HT1080 (cell line): ENCODE results near the gene PPIG. TPM values are rescaled to one million over a fixed set of nuclear protein-coding genes. Genes with fewer than 3 reads are reported as not detected.
"Not testable (repeated sequence)": the region's sequence is repeated elsewhere in the genome, so short reads cannot be mapped to it uniquely, and the experiment has no call there.

Experiments
- DNase-seq: peaks from one replicate; pipeline ENCODE4 v3.0.0-alpha.2; 2015; ENCODE audit warnings: low read depth
- total RNA-seq: library from RNA; depleted of rRNA; stranded (reverse); fragments of >200 nt; shearing (Covaris generic); gene quantifications from 2 replicates; pipeline ENCODE4 v1.2.3, GENCODE V29; 2014

PPIG gene
- total RNA-seq, 1 experiment from 2014 or later, result 24.0 TPM

DNA sequence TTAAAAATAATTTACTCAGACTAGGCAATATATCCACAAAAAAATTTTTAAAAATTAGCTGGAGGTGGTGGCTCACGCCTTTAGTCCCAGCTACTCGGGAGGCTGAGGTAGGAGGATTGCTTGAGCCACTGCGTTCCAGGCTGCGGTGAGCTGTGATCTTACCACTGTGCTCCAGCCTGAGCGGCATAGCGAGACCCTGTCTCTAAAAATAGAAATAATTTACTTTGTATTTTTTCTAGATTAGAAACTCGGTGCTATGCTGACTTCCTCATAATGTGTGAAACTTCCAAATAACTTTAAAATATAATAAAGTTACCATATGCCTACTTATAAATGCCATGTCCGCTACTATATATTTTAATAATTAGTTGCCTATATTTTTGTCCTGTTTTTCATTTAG, 6.7 kb downstream of the PPIG start:
- no peak for DNase-seq

DNA sequence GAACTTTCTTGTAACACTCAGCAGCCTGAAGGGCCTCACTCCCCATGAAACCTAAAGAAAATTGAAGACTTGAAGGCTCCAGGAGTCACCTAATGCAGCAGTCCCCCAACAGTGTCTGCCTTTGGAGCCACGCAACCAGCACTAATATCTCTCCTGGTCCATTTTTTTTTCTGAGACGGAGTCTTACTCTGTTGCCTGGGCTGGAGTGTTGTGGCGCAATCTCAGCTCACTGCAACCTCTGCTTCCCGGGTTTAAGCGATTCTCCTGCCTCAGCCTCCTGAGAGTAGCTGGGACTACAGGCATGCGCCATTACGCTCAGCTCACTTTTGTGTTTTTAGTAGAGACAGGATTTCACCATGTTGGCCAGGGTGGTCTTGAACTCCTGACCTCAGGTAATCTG, 12.4 kb downstream of the PPIG start:
- DNase-seq, result not testable (repeated sequence)

DNA sequence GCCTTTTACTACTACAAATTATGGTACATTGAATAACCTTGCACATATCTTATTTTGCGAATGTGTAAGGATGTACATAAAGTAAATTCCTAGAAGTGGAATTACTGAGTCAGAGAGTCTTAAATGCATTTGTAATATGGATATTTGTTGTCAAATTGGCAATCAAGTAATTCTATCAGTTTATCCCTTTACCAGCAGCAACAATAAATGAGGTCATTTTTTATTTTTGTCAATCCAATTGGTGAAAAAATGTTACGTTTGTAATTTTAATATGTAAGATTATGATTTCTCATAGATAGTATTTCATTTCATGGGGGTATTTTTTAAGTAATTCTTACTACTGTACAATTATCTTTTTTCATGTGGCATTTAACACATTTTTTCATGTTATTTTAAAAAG, 14.8 kb downstream of the PPIG start:
- no peak for DNase-seq

DNA sequence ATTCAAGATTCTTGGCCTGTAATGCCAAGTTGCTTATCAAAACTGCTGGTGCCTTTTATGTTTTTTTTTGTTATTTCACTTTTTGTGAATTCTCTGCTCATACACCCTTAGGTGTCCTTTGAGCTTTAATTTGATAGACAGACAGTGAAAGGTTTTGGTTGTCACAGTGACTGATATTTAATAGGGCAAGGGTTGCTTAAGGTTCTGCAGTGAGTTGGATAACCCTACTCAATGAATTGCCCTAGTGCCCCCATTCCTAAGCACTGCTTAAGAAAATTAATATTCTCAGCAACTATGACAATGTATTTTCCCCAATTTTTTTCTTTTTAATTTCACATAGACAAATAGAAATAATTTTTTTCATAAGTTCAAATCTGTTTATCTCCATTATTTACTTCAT, 15.4 kb downstream of the PPIG start:
- DNase-seq, result no peak

DNA sequence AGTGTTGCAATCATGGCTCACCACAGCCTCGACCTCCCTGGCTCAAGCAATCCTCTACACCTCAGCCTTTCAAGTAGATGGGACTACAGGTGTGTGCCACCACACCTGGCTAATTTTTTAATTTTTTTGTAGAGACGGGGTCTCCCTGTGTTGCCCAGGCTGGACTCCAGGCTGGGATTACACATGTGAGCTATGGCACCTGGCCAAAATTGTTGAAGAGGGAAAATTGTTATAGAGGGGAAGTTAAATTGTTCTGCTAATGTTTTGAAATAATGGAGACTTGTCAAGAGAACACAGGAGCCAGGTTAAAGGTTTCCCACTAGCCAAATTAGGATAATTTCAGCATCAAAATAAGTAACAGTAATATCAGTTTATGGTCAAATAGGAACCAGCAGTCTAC, 25.1 kb downstream of the PPIG start:
- DNase-seq, result no peak

DNA sequence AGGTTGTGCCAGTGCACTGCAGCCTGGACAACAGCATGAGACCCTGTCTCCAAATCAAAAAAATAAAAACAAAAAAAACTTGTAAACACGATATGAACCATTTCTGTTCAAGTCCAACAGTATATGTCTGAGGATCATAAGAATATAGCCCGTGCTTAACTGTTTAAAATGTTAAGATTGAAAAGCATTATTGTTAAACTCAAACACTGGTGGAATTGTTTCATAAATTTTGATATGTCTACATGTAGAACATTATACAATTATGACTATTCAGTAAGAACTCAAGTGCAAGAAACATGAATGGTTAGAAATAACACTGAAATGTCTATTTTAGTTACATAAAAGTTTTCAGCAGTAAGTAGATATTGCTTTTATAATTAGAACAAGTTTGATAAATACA, 29.7 kb downstream of the PPIG start:
- no peak for DNase-seq

DNA sequence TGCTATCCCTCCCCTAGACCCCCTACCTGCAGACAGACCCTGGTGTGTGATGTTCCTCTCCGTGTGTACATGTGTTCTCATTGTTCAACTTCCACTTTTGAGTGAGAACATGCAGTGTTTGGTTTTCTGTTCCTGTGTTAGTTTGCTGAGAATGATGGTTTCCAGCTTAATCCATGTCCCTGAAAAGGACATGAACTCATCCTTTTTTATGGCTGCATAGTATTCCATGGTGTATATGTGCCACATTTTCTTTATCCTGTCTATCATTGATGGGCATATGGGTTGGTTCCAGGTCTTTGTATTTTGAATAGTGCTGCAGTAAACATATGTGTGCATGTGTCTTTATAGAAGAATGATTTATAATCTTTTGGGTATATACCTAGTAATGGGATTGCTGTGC, 31.8 kb downstream of the PPIG start:
- not testable (repeated sequence) for DNase-seq

DNA sequence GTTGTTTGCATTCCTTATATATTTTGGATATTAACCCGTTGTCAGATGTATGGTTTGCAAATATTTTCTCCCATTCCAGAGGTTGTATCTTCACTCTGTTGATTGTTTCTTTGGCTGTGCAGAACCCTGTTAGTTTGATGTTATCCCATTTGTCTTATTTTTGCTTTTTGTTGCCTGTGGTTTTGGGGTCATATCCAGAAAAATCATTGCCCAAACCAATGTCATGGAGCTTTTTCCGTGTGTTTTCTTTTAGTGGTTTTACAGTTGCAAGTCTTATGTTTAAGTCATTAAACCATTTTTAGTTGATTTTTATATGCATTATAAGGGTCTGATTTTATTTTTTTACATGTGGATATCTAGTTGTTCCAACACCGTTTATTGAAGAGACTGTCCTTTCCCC, 35.8 kb downstream of the PPIG start:
- no peak for DNase-seq

DNA sequence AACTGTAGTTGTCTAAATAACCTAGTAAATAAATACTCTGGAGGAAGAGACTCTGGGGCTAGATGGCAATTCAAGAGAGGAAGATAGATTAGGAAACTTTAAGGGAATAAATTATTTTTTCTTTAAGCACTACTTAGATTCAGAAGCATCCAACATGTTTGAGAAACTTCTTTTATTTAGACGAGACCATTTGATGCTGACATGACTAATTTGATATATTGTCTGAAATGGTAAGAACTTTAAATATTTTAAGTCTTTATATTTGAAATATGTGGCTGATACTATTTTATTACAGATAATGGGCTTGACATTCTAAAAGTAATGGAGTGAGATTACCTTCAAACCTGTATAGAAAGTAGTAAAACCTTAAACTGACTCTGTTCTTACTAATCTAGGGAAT, 36.4 kb downstream of the PPIG start:
- DNase-seq, result no peak

DNA sequence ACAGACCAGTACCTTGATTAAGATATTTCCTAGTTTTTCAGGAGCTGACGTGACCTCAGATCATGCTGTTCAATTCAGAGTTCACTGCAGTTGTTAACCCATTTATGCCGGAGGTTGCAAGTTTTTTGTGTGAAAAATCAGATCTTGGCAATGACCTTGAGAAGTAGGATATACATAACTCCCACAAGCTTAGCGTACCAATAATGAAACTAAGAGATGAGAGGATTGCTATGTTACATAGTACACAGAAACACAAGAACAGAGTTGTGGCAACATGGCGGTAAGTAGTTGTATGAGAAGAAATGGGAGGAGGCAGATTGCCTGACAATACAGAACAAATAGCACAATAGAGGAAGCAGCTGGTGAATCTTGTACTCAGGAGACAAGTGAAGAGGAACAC, 39.1 kb downstream of the PPIG start:
- DNase-seq, result no peak

DNA sequence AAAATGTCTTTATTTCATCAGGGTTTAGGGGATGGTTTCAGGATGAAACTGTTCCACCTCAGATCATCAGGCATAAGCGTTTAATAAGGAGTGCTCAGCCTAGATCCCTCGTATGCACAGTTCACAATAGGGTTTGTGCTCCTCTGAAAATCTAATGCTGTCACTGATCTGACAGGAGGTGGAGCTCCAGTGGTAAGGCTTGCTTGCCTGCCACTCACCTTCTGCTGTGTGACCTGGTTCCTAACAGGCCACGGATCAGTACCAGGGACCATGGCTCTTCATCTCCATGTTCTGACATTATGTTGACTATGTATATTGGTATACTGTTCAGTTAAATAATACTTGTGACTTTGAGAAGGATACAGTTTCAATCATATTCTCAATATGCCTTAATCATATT, 41.6 kb downstream of the PPIG start:
- no peak for DNase-seq

DNA sequence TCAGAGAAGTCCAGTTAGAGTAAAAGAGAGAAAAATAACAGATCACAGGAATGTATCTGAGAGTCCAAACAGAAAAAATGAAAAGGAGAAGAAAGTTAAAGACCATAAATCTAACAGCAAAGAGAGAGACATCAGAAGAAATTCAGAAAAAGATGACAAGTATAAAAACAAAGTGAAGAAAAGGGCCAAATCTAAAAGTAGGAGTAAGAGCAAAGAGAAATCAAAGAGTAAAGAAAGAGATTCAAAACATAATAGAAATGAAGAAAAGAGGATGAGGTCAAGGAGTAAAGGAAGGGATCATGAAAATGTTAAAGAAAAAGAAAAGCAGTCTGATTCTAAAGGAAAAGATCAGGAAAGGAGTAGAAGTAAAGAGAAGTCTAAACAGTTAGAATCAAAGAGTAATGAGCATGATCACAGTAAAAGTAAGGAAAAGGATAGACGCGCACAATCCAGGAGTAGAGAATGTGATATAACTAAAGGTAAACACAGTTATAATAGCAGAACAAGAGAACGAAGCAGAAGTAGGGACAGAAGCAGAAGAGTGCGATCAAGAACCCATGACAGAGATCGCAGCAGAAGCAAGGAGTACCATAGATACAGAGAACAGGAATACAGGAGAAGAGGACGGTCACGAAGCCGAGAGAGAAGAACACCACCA, 52.4 kb downstream of the PPIG start:
- DNase-seq, result no peak

DNA sequence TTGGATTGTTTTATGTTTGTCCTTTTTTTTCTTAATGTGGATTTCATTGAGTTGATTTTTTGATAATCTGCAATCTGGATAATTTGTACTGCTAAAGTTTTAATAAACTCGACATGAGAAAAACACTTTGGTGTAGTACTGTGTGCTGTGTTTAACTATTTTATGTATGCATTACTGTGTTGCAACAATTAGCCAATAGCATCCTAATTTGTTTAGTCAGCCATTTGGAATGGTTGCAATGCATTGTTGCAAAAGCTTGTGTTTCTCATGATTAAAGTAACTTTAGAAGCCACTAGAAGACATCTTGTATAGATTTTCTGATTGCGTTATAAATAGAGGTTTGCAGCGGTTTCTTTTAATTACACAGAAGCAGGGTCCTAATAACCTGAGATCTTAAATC, 53.5 kb downstream of the PPIG start:
- DNase-seq, result no peak

DNA sequence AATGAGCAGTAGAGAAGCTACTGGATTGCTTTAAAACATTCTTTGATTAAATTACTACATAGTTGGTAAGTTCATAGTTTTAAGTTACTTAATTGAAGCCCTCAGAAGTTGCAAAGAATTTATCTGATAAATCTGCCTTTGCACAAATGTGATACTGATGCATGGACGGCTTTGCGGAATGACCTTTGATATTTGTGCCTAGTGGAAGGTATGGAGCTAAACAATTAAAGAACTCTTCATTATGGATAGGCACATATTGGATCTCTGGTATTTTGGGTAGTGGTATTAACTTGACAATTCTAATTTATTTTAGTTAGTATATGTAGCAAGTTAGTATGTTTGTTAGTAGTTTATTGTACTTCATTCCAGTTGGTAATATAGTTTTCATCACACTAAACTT, 56.0 kb downstream of the PPIG start:
- DNase-seq, result no peak

DNA sequence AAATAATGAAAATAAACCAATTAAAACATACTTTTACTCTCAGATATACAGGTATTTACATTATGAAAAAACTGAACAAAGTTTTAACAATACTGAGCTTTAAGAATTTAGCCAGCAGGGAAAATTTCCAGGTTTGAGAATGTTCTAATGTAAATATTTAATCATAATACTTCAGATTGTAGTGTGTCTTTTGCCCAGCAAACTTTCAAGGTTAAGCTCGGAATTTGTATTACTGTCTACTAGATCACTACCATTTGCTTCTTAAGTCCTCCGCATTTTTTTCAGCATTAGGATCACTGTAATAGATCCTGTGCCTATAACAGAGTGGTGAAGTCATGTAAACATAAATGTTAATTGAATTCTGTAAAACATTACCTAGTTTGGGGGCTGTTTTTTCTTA, 57.3 kb downstream of the PPIG start:
- no peak for DNase-seq

DNA sequence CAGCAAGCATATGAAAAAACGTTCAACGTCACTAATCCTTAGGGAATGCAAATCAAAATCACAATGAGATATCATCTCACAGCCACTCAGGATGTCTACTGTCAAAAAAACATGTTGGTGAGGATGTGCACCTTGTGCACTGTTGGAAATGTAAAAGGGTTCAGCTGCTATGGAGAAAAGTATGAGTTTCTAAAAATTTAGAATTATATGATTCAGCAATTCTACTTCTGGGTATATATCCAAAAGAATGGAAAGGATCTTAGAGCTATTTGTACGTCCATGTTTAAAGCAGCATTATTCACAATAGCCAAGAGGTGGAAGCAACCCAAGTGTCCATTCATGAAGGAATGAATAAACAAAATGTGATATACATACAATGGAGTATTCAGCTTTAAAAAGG, 60.0 kb downstream of the PPIG start:
- no peak for DNase-seq

DNA sequence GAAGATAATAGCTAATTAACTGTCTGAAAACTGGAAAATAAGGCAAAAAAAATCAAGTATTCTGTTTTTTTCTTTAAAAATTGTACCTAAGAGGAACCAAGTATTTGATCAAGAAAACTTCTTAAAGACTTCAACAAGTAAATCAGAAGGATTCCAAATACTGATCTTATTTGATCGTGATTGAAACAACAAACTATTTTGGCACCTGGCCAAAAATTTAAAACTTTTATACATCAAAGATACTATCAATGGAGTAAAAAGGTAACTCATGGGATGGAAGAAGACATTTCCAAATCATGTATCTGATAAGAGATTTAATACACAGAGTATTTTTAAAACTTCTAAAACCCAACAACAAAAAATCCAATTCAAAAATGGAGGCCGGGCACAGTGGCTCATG, 63.3 kb downstream of the PPIG start:
- DNase-seq, result no peak

DNA sequence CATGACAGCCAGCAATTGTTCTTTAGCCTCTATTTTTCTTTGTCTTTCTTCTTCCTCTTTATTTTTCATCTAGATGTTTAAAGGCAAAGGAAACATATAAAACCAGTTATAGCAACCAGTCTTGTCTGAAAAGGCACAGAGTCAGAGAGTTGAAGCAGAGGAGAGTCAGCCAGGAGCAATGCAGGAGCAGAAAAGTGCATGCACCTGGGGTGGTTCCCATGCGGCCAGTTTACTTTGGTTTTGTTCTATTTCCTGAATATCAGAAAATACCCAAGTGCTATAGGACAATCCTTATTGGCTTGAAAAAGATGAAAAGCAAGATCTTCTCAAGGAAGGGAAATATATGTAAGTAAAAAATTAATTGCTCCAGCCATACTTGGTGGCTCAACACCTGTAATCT, 65.1 kb downstream of the PPIG start:
- DNase-seq, result no peak

DNA sequence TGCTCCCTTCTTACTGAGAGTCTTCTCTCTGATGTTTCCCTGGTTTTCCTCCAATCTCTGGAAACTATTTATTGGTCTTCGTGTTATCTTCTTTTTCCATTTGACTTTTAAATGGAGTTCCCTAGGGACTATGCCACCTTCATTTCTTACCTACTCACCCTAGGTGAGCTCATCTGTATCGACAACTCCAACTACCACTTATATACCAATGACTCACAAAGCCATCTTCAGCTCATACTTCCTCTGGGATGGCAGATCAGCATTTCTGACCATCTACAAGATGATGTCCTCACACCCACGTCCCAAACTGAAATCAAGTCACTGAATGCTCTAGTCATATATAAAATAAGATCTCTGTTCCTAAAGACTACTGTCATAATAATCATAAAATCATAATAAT, 69.5 kb downstream of the PPIG start:
- no peak for DNase-seq

DNA sequence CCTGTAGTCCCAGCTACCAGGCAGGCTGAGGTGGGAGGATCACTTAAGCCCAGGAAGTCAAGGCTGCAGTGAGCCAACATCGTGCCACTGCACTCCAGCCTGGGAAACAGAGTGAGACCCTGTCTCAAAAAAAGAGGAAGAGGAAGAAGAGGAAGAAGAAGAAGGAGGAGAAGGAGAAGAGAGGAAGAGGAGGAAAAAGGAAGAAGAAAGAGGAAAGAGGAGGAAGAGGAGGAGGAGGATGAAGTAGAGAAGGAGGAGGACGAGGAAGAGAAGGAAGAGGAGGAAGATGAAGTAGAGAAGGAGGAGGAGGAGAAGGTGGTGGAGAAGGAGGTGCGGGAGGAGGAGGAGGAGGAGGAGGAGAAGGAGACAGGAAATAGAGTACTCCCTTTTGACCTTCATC, 72.0 kb downstream of the PPIG start:
- no peak for DNase-seq

DNA sequence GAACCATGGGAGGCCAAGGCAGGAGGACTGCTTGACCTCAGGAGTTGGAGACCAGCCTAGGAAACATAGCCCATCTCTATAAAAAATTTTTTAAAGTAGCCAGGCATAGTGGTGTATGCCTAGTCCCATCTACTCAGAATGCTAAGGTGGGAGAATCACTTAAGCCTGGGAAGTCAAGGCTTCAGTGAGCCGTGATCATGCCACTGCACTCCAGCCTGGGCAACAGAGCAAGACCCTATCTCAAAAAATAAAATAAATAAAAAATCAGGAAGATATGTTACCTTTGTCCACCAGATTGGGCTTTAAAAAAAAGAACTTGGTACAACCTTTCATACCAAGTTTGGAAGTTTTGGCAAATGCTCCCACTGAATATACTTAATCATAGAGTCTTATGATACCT, 74.7 kb downstream of the PPIG start:
- no peak for DNase-seq

DNA sequence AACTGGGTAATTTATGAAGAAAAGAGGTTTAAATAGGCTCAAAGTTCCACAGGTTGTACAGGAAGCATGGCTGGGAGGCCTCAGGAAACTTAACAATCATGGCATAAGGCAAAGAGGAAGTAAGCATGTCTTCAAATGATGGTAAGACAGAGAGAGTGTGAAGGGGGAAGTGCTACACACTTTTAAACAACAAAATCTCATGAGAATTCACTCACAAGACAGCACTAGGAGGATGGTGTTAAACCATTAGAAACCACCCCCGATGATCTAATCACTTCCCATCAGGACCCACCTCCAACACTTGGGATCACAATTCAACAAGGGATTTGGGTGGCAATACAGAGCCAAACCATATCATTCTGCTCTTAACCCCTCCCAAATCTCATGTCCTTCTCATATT, 75.2 kb downstream of the PPIG start:
- DNase-seq, result no peak

DNA sequence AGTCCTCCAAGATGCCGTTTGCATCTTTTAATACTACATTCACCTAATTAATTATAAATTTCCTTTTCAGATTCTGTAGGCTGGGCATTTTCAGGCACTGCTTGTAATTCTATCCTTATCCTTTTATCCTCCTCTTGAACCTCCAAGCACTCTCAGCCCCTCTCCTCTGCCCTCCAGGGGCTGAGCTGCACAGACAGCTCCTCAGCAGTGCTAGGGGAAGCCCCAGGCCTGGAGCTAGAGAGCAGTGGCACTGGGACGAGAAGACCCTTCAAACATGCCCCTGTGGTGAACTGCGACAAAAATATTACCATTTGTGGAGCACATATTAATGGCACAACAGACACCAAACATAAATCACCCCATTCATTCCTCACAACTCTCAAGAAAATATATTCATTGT, 77.1 kb downstream of the PPIG start:
- no peak for DNase-seq

DNA sequence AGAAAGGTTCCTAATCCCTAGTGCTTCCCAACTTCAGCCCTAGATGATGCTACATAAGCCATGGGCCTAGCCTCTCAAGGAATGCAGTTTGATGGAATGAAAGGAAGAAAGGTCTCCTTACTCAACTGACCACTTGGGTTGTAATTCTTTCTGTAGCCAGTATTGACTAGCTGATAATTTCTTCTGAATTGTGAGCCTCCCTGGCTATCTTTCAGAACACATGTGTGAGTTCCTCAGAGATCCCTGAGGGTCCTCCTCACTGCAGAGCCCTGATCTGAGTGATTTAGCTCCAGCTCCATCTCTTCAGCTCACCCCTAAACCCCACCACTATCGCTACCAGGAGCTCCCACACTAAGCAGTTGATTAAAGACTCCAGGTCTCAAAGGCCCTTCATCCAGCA, 78.6 kb downstream of the PPIG start:
- DNase-seq, result no peak
